ENCODE measurements around the gene GANAB.
A peak's percentile ranks its signal among the peaks of the same experiment; 100 is the strongest.
"Not testable (repeated sequence)": the region's sequence is repeated elsewhere in the genome, so short reads cannot be mapped to it uniquely, and the experiment has no call there.

Gene GANAB

GRCh38 chr11:62676698-62677097, 30.3 kb upstream of the GANAB start:
- Histone ChIP-seq H3K9ac (ENCODE audit: low read depth, low read length) (no peak overlapping the region), H3K4me1 (ENCODE audit: insufficient read depth, low read length) (no peaks in the 10 kb centered on the region), H3K36me3 (ENCODE audit: insufficient read depth, low read length) (0 out of 2 replicates have a peak, but pooled peaks cover 4% of the 10 kb centered on the region), H3K9me3 (ENCODE audit: control insufficient read depth, insufficient read depth, low read length) (no peaks in the 10 kb centered on the region)

GRCh38 chr11:62675415-62675814, 29.0 kb upstream of the GANAB start:
- not testable (repeated sequence) for H3K36me3 ChIP-seq (ENCODE audit: insufficient read depth, low read length); H3K9me3 ChIP-seq (ENCODE audit: control insufficient read depth, insufficient read depth, low read length); H3K4me1 ChIP-seq (ENCODE audit: insufficient read depth, low read length); H3K9ac ChIP-seq (ENCODE audit: low read depth, low read length)

GRCh38 chr11:62673196-62673525, 26.7 kb upstream of the GANAB start:
- Histone ChIP-seq H3K9ac (ENCODE audit: low read depth, low read length) (no peak overlapping the region), H3K4me1 (ENCODE audit: insufficient read depth, low read length) (no peaks in the 10 kb centered on the region), H3K9me3 (ENCODE audit: control insufficient read depth, insufficient read depth, low read length) (no peaks in the 10 kb centered on the region), H3K36me3 (ENCODE audit: insufficient read depth, low read length) (0 out of 2 replicates have a peak, but pooled peaks cover 4% of the 10 kb centered on the region)

- H3K9me3 ChIP-seq (ENCODE audit: control insufficient read depth, insufficient read depth, low read length): no peaks in the 10 kb centered on the region
- peaks cover 4% of the 10 kb centered on the region; the same call in 1 of the 2 replicates for H3K4me1 ChIP-seq (ENCODE audit: insufficient read depth, low read length)
- H3K36me3 ChIP-seq (ENCODE audit: insufficient read depth, low read length): peaks cover 10% of the 10 kb centered on the region; the same call in 1 of the 2 replicates
- H3K9ac ChIP-seq (ENCODE audit: low read depth, low read length): peak within 1 kb of the TSS; percentile 83
Observed at GRCh38 chr11:62671608-62672389, 25.4 kb upstream of the GANAB start, which contains the start of the genes LBHD1 and UQCC3. Gene LBHD1 (minus strand): TSS chr11:62672267. CDS start chr11:62670031, 2,236 bp downstream. Gene UQCC3 (plus strand): TSS chr11:62671673. CDS start chr11:62671746, 73 bp downstream.

- Histone ChIP-seq H3K9me3 (ENCODE audit: control insufficient read depth, insufficient read depth, low read length) (no peaks in the 10 kb centered on the region), H3K9ac (ENCODE audit: low read depth, low read length) (peak overlapping the region; percentile 83), H3K36me3 (ENCODE audit: insufficient read depth, low read length) (peaks cover 13% of the 10 kb centered on the region; the same call in 1 of the 2 replicates), H3K4me1 (ENCODE audit: insufficient read depth, low read length) (peaks cover 10% of the 10 kb centered on the region; the same call in 1 of the 2 replicates)
Observed at GRCh38 chr11:62671236-62671607, 24.8 kb upstream of the GANAB start.

GRCh38 chr11:62669420-62670161, 23.2 kb upstream of the GANAB start:
- Histone ChIP-seq H3K36me3 (ENCODE audit: insufficient read depth, low read length) (peaks cover 13% of the 10 kb centered on the region; the same call in 1 of the 2 replicates), H3K9me3 (ENCODE audit: control insufficient read depth, insufficient read depth, low read length) (no peaks in the 10 kb centered on the region), H3K9ac (ENCODE audit: low read depth, low read length) (no peak overlapping the region), H3K4me1 (ENCODE audit: insufficient read depth, low read length) (peaks cover 10% of the 10 kb centered on the region; the same call in 1 of the 2 replicates)

- H3K9me3 ChIP-seq (ENCODE audit: control insufficient read depth, insufficient read depth, low read length): no peaks in the 10 kb centered on the region
- H3K36me3 ChIP-seq (ENCODE audit: insufficient read depth, low read length): peaks cover 9% of the 10 kb centered on the region
- peaks cover 10% of the 10 kb centered on the region; the same call in 1 of the 2 replicates for H3K4me1 ChIP-seq (ENCODE audit: insufficient read depth, low read length)
- H3K9ac ChIP-seq (ENCODE audit: low read depth, low read length): 0 out of 2 replicates have a peak overlapping the region, but pooled peaks have one; percentile 99
Observed at GRCh38 chr11:62667460-62667859, 21.0 kb upstream of the GANAB start.

GRCh38 chr11:62666259-62666926, 20.0 kb upstream of the GANAB start:
- Histone ChIP-seq H3K36me3 (ENCODE audit: insufficient read depth, low read length) (peaks cover 12% of the 10 kb centered on the region), H3K9ac (ENCODE audit: low read depth, low read length) (peak overlapping the region; percentile 99), H3K9me3 (ENCODE audit: control insufficient read depth, insufficient read depth, low read length) (no peaks in the 10 kb centered on the region), H3K4me1 (ENCODE audit: insufficient read depth, low read length) (peaks cover 10% of the 10 kb centered on the region; the same call in 1 of the 2 replicates)

- H3K4me1 ChIP-seq (ENCODE audit: insufficient read depth, low read length): peaks cover 10% of the 10 kb centered on the region; the same call in 1 of the 2 replicates
Observed at GRCh38 chr11:62665599-62666258, 19.3 kb upstream of the GANAB start.

GRCh38 chr11:62665075-62665598, 18.7 kb upstream of the GANAB start, which contains the start of the genes C11orf98 and CSKMT:
Gene C11orf98 (minus strand): TSS chr11:62665210. CDS start chr11:62665169, 41 bp downstream.
Gene CSKMT (plus strand): TSS chr11:62665312. CDS start chr11:62665880, 568 bp downstream.
- Histone ChIP-seq H3K4me1 (ENCODE audit: insufficient read depth, low read length) (peaks cover 10% of the 10 kb centered on the region; the same call in 1 of the 2 replicates), H3K9me3 (ENCODE audit: control insufficient read depth, insufficient read depth, low read length) (no peaks in the 10 kb centered on the region), H3K36me3 (ENCODE audit: insufficient read depth, low read length) (peaks cover 12% of the 10 kb centered on the region), H3K9ac (ENCODE audit: low read depth, low read length) (peak within 1 kb of the TSS; percentile 99)

More at GRCh38 chr11:62665599-62666258, 19.3 kb upstream of the GANAB start:
- peak overlapping the region; percentile 99 for H3K9ac ChIP-seq (ENCODE audit: low read depth, low read length)
- no peaks in the 10 kb centered on the region for H3K9me3 ChIP-seq (ENCODE audit: control insufficient read depth, insufficient read depth, low read length)
- H3K36me3 ChIP-seq (ENCODE audit: insufficient read depth, low read length): peaks cover 12% of the 10 kb centered on the region

- peaks cover 12% of the 10 kb centered on the region for H3K36me3 ChIP-seq (ENCODE audit: insufficient read depth, low read length)
- peaks cover 10% of the 10 kb centered on the region; the same call in 1 of the 2 replicates for H3K4me1 ChIP-seq (ENCODE audit: insufficient read depth, low read length)
- peak overlapping the region; percentile 99 for H3K9ac ChIP-seq (ENCODE audit: low read depth, low read length)
- no peaks in the 10 kb centered on the region for H3K9me3 ChIP-seq (ENCODE audit: control insufficient read depth, insufficient read depth, low read length)
Observed at GRCh38 chr11:62664405-62665074, 18.1 kb upstream of the GANAB start.

GRCh38 chr11:62656796-62657429, 10.5 kb upstream of the GANAB start:
- H3K9ac ChIP-seq (ENCODE audit: low read depth, low read length): no peak overlapping the region

More at GRCh38 chr11:62656796-62657429, 10.5 kb upstream of the GANAB start:
- H3K4me1 ChIP-seq (ENCODE audit: insufficient read depth, low read length): 0 out of 2 replicates have a peak, but pooled peaks cover 2% of the 10 kb centered on the region
- H3K9me3 ChIP-seq (ENCODE audit: control insufficient read depth, insufficient read depth, low read length): no peaks in the 10 kb centered on the region
- no peaks in the 10 kb centered on the region for H3K36me3 ChIP-seq (ENCODE audit: insufficient read depth, low read length)

Measured in ES-I3 (cell line).